Stimulated activated CD8-positive, alpha-beta memory T cell treated with anti-CD3 and anti-CD28 coated beads, Interleukin-15, amount 100 ng/mL, for 1 hour (primary cell): Measurements from ENCODE around the gene C6orf163.
"Not testable (repeated sequence)": the region's sequence is repeated elsewhere in the genome, so short reads cannot be mapped to it uniquely, and the experiment has no call there.

Experiments
- DNase-seq: peaks from one replicate; pipeline ENCODE4 v3.0.0-alpha.2; 2020; ENCODE audit warnings: low read depth

C6orf163 gene

DNA sequence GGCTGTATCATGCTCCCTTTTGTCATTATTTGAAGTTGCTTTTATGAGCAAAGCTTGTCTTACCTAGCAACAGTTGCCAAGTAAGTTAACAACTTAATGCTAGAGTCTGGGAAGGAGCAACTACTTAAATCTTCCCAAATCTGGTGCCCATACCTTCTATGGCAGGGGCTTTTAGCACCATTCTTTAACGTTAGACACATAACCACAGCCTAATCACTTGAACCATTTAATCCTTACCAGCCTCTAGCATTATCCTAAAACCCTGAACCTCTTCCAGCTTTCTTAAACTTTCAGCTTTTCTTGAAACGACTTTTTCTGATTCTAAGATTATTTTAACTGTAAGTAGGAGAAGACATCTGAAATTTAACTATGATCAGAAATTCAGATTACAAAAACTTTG is at the start of gene C6orf163:
Gene C6orf163 (plus strand): TSS at position 83 of the 400 bp plus-strand sequence. CDS start 287 bp downstream, at position 370.
- DNase-seq = no peak

DNA sequence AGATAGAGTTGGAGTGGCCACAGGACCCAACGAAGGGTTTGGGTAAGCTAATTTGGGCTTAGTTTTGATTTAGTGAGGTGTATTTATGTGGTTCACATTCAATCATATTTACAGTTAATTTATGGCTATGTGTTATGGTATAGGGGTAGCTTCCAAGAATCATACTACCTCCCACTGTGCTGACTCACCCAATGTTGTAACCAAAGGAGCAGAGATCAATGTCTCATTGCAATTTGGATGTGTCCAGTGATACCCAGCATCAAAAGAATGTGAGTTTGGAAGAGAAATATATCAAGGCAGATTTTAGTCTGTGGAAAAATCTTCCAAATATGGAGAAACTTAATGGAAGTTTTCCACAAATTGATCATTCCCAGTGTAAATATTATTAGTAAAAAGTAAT is 47.5 kb upstream of the C6orf163 start:
- no peak for DNase-seq

- DNase-seq = not testable (repeated sequence)
Observed at GRCh38 chr6:87301277-87301676, 43.3 kb upstream of the C6orf163 start.

GRCh38 chr6:87308970-87309369 is 35.6 kb upstream of the C6orf163 start:
- DNase-seq = no peak

DNA sequence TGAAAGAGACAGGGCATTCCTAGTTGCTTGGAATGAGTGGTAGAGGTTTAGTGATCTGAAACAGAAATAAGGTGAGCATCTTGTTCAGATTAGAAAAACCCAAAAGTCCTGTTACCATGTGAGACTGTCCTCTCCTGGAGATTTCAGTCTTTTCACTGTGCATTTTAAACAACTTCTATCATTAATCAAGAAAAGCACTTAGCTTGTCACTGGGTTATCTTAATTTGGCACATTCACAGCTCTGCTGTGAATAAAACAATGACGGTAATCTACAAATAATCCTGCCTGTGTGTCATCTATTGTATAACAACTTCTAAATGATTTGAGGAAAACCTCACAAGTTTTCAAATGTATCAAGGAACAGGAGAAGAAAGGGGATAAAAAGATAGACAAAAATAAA is 31.8 kb upstream of the C6orf163 start:
- DNase-seq = no peak

DNA sequence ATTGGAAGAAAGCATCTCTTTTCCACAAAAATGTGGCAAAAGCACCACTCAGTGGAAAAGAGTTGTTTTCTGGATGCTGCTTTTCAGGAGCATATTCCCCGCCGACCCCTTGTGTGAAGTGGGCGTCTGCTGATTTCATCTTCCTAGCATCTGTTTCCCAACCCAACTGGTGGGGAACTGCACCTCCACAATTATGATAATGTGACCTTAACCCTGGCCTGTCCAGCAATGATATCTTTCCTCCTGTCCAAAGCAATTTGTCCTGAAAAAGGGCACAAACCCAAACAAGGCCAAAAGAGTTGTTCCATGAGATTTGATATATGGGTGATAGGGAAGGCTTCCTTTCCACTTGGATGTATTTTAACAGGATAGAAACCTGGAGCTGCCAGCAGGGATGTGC is 29.5 kb upstream of the C6orf163 start:
- no peak for DNase-seq

DNA sequence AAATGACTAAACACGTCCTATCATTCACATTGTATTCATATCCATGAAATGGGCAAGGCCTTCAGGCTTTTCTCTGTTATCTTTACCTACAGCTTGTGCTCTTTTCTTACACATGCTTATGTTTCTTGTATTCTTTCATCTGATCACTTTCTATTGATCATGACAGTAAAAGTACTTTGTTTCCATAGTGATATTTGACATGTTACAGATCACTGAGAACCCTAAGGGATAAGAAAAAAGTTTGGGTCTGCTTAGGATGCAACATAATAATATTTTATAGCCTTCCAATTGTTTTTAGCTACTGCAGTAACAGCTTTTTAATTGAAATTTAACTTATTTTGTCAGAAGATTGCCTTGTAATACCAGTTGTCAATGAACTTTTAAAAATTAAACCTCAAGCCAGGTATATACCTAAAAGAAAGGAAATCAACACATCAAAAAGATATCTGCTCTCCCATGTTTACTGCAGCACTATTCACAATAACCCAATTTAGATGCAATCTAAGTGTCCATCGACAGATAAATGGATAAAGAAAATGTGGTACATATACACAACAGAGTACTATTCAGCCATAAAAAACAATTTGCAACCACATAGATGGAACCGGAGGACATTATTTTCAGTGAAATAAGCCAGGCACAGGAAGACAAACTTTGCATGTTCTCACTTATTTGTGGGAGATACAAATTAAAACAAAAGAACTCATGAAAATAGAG is 25.2 kb upstream of the C6orf163 start:
- no peak for DNase-seq

DNA sequence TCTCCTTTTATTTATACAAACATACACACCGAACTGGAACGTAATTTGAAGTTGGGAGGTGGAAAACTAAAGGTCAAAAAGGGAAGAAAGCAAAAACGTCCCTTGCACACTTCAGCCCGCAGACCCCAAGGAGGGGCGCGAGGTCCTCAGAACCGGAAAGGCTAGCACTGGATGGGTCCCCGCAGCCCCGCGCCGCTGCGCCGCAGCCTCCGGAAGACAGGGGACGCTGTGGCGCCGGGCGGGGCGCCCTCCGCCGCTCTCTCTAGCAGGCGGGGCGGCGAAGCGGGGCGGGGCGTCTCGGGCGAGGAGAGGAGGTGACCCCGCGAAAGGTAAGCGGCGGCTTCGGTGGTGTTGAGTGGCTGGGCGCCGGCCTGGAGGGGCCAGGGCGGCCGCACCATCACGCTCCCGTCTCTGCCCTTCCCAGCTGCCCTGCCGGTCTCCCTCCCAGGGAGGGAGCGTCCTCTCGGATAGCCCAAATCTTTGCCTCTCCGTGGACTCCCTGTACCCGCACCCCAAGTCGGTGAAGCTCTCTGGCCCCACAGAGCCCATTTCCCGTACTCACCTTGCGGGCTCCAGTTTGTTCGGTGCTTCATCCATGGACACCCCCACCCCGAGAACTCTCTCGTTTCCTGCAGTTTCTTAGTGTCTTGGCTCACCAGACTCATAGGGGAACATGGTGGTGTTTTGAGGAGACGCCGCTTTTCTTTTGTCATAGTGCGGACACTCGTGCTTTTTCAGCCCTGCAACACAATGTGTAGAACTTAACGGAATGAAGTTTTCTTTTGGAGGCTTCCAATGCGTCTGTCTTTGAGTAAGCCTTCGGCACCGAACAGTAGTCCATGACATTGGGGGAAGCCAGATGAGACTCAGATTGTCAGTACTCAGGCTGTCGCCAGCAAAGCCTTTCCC is 22.1 kb upstream of the C6orf163 start, which contains the start of gene SMIM8:
Gene SMIM8 (plus strand): TSS at position 285 of the 909 bp plus-strand sequence. CDS start 14,444 bp downstream, outside the sequence.
- peak; percentile 62 for DNase-seq

DNA sequence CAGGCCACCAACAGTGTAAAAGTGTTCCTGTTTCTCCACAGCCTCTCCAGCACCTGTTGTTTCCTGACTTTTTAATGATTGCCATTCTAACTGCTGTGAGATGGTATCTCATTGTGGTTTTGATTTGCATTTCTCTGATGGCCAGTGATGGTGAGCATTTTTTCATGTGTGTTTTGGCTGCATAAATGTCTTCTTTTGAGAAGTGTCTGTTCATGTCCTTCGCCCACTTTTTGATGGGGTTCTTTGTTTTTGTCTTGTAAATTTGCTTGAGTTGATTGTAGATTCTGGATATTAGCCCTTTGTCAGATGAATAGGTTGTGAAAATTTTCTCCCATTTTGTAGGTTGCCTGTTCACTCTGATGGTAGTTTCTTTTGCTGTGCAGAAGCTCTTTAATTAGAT is 20.7 kb upstream of the C6orf163 start:
- not testable (repeated sequence) for DNase-seq

GRCh38 chr6:87330961-87331360 is 13.7 kb upstream of the C6orf163 start:
- DNase-seq = no peak

DNA sequence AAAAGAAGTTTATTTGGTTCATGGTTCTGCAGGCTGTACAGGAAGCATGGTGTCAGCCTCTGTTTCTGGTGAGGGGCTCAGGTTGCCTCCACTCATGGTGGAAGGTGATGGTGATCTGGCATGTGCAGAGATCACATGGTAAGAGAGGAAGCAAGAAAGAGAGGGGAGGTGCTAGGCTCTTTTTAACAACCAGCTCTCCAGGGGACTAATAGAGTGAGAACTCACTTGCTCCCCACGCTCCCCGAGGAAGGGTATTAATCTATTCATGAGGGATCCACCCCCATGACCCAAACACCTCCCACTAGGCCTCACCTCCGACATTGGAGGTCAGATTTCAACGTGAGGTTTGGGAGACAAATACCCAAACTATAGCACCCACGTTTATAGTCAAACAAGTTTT is 11.6 kb upstream of the C6orf163 start:
- DNase-seq = no peak

- no peak for DNase-seq
Observed at GRCh38 chr6:87333591-87334181, 10.9 kb upstream of the C6orf163 start.

DNA sequence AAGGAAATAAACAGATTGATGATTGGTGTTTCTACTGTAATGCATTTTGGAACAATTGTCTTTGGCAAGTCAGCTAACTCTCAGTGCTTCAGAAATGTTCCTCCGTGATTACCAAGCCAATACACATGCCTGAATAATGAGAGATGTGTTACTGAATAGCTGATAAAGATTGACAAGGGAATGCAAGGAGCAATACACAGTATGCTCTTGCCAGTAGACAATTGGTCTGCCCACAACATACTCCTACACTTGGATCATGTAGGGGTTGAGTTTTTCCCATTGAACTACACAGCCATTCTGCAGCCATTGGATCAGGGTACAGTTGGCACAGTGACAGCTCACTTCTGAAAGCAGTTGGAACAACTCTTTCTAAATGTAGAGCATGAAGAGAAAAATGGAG is 9.9 kb upstream of the C6orf163 start:
- no peak for DNase-seq

GRCh38 chr6:87336367-87336766 is 8.2 kb upstream of the C6orf163 start:
- DNase-seq = no peak

GRCh38 chr6:87340230-87340629 is 4.4 kb upstream of the C6orf163 start:
- no peak for DNase-seq

GRCh38 chr6:87341158-87341557 is 3.5 kb upstream of the C6orf163 start:
- no peak for DNase-seq

DNA sequence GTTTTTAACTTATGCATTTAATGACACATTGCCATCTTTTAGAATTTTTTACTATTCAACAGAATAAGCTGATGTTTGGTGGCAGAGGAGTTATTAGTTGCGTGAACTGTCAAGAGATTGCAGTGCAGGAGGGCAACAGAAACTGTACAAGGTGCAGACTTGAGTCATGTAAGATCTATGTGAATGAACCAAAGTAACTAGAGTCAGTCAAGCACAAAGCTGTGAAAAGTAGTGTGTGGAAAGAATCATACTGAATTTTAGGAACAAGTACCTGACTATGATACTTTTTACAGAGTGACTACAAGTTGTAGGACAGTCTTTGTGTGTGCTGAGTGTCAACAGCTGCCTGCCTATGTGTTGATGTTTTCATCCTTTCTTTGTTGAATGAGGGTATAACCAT is 2.7 kb upstream of the C6orf163 start:
- no peak for DNase-seq

GRCh38 chr6:87342829-87343228 is 1.8 kb upstream of the C6orf163 start:
- no peak for DNase-seq

DNA sequence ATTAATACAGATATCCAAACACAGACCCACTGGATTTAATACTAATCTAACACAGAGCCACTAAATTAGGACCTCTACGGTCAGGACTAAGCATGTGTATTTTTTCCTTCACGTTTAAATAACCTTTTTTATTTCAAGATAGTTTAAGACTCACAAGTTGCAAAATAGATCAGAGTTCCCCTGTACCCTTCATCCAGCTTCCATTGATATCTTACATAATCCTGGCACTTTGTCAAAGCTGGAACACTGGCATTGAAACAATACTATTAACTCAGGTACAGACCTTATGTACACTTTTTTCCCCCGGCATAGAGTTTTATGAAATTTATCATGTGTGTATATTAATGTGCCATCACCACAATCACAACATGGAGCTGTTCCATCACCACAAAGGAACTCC is 2.1 kb downstream of the C6orf163 start:
- DNase-seq = no peak

- no peak for DNase-seq
Observed at GRCh38 chr6:87349896-87350295, 5.3 kb downstream of the C6orf163 start.

GRCh38 chr6:87350516-87350915 is 5.9 kb downstream of the C6orf163 start:
- no peak for DNase-seq

- no peak for DNase-seq
Observed at GRCh38 chr6:87351583-87351982, 7.0 kb downstream of the C6orf163 start.

DNA sequence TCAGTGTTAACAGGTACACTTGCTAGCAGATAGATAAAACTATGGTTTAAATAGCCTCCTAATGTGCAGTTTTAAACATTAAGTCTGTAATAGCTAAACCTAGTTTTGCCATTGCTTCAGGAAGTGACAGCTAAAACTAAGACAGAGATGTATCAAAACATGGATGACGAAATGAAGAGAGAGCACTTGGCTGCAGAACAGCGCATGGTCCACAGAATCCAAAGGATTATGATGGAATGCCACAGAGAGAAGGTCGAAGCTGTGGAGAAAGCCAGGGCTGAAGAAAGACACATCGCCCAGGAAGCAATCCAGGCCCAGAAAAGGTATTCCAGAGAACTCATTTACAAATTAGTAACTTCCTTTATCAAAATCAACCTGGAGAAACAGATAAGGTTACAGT is 11.6 kb downstream of the C6orf163 start:
- DNase-seq = no peak
